Hepatocyte (in vitro differentiated cells): ENCODE data around the gene KRT14. TPM values are rescaled to one million over a fixed set of nuclear protein-coding genes. Genes with fewer than 3 reads are reported as not detected.
"Not testable (repeated sequence)": the region's sequence is repeated elsewhere in the genome, so short reads cannot be mapped to it uniquely, and the experiment has no call there.

Experiments used
- DNase-seq: peaks from one replicate; pipeline ENCODE4 v3.0.0-alpha.2; 2016; ENCODE audit warnings: low spot score
- H2AFZ ChIP-seq: fragments of 200-600 bp; sonication (generic); 2 replicates; pipeline ENCODE4 v1.6.0; 2016; ENCODE audit warnings: antibody characterized with exemption, mild to moderate bottlenecking
- H3K27ac ChIP-seq: fragments of 200-600 bp; sonication (generic); 2 replicates; pipeline ENCODE4 v1.5.1; 2016; ENCODE audit warnings: mild to moderate bottlenecking
- H3K27me3 ChIP-seq: fragments of 200-600 bp; sonication (generic); 2 replicates; pipeline ENCODE4 v1.6.1; 2016
- H3K36me3 ChIP-seq: fragments of 200-600 bp; sonication (generic); replicated peaks from 2 replicates; pipeline ENCODE4 v1.5.1; 2016; ENCODE audit warnings: low read depth; ENCODE audit not compliant: insufficient read depth
- H3K4me1 ChIP-seq: fragments of 200-600 bp; sonication (generic); 2 replicates; pipeline ENCODE4 v1.5.1; 2016; ENCODE audit warnings: mild to moderate bottlenecking, moderate library complexity; ENCODE audit not compliant: insufficient read depth
- H3K4me2 ChIP-seq: fragments of 200-600 bp; sonication (generic); 2 replicates; pipeline ENCODE4 v1.6.0; 2016
- H3K4me3 ChIP-seq: fragments of 200-600 bp; sonication (generic); 2 replicates; pipeline ENCODE4 v1.5.1; 2016; ENCODE audit warnings: mild to moderate bottlenecking
- H3K79me2 ChIP-seq: fragments of 200-600 bp; sonication (generic); 2 replicates; pipeline ENCODE4 v1.6.0; 2017; ENCODE audit warnings: mild to moderate bottlenecking
- H3K9me2 ChIP-seq: fragments of 200-600 bp; sonication (generic); replicated peaks from 2 replicates; pipeline ENCODE4 v1.6.0; 2017; ENCODE audit warnings: mild to moderate bottlenecking; ENCODE audit not compliant: insufficient read depth
- H3K9me3 ChIP-seq: fragments of 200-600 bp; sonication (generic); 2 replicates; pipeline ENCODE4 v1.5.1; 2016; ENCODE audit warnings: low read depth, mild to moderate bottlenecking
- H4K20me1 ChIP-seq: fragments of 200-600 bp; sonication (generic); 2 replicates; pipeline ENCODE4 v1.6.0; 2016; ENCODE audit warnings: mild to moderate bottlenecking; ENCODE audit not compliant: insufficient read depth, poor library complexity, severe bottlenecking
- CTCF ChIP-seq: fragments of 200-600 bp; sonication (generic); IDR thresholded peaks from 2 replicates; pipeline ENCODE4 v1.5.1; 2016; ENCODE audit warnings: antibody characterized with exemption, mild to moderate bottlenecking; ENCODE audit not compliant: poor library complexity
- EZH2 ChIP-seq: fragments of 200-600 bp; sonication (generic); IDR thresholded peaks from 2 replicates; pipeline ENCODE4 v1.6.1; 2016; ENCODE audit warnings: antibody characterized with exemption, mild to moderate bottlenecking, borderline replicate concordance
- EZH2phosphoT487 ChIP-seq: fragments of 200-600 bp; sonication (generic); IDR thresholded peaks from one replicate; pipeline ENCODE4 v1.6.1; 2018; ENCODE audit warnings: antibody characterized with exemption, mild to moderate bottlenecking, low read depth, moderate library complexity; ENCODE audit not compliant: unreplicated experiment, severe bottlenecking
- WGBS: methylation state at CpG from one replicate; pipeline ENCODE4 v1.1.6; 2016; ENCODE audit warnings: low lambda C conversion rate; ENCODE audit errors: missing lambda C conversion rate; 5-methylcytosine and 5-hydroxymethylcytosine counted together
- polyA plus RNA-seq: library from polyadenylated mRNA; unstranded; fragments of >200 nt; fragmentation: Nextera tagmentation; extraction: Ambion mirVana; gene quantifications from 2 replicates; pipeline ENCODE4 v1.2.1, GENCODE V29; 2016
- total RNA-seq: library from RNA; depleted of rRNA; stranded (reverse); fragments of >200 nt; gene quantifications from 2 replicates; pipeline ENCODE4 v1.2.3, GENCODE V29; 2014

Gene KRT14
- total and polyA plus RNA-seq, 2 experiments from 2014 or later: 0.33 to 1.9 TPM

DNA sequence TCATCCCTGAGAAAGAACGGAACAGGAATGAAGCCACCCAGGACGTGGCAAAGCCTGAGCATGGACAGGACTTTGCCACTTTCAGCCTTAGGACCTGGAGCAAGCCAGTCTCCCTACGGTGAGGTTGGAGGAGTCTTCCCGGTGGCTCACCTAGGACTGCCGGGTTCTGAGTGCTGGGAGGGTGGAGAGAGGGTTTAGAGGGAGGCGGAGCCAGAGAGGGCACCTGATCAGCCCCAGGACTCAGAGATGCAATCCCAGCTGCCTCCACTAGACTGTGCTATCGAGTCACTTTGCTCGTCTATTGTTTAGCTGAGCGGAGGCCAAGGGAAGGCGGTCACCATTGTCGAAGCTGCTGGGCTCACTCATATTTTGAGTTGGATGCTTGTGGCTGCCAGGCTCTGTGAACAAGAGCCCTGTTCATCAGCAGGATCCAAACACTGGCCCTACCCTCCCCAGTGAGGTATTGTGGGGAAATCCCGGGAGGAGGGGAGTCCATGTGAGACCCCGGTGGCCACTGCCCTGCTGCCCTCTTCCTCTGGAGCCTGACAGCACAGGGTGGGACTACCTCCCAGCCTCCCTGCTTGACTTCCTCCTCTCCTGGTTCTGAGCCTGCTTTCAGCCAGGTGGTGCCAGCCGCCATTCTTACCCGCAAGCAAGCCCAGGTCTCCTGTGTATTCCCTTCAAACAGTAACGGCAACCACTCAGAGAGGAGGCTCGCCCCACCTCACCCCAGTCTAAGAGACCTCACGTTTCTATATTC, 7.0 kb downstream of the KRT14 start:
- no peaks in the 10 kb centered on the region for H3K27me3 ChIP-seq
- H3K36me3 ChIP-seq: no peaks in the 10 kb centered on the region
- peak overlapping the region; percentile 62 for H3K4me2 ChIP-seq
- no peaks in the 10 kb centered on the region for H3K9me3 ChIP-seq
- WGBS: 51% methylated on average over 18 of the region's 18 CpGs
- no peaks in the 10 kb centered on the region for H3K79me2 ChIP-seq
- TF ChIP-seq CTCF (peak; percentile 63), EZH2 (no peak)
- no peaks in the 10 kb centered on the region for H3K4me1 ChIP-seq
- no peak overlapping the region for H2AFZ ChIP-seq
- no peak overlapping the region for H3K4me3 ChIP-seq
- DNase-seq: peak; percentile 91
- H3K9me2 ChIP-seq: no peaks in the 10 kb centered on the region
- H3K27ac ChIP-seq: no peak overlapping the region
- no peaks in the 10 kb centered on the region for H4K20me1 ChIP-seq

DNA sequence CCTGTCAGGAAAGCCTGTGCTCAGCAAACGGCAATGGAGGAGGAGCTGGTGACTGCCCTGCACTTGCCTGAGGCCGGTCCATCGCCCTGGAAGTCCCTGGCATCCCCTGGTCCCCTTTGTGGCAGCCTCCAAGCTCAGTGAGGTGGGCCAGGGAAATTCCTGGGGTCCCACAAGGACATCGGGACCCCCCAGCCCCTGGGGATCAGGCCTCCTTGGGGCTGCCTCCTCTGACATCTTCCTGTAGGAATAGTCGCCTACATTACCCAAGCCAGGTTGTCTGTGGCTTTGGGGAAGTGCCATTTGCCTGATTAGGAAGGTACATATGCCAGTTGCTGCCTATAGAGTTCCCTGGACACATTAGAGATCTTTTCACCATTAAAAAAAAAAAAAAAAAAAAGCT, 7.7 kb downstream of the KRT14 start:
- Histone ChIP-seq H3K4me3 (no peak overlapping the region), H3K79me2 (no peaks in the 10 kb centered on the region), H3K36me3 (no peaks in the 10 kb centered on the region), H2AFZ (no peak overlapping the region), H3K27ac (no peak overlapping the region), H3K9me2 (no peaks in the 10 kb centered on the region), H3K4me2 (peak overlapping the region; percentile 62), H3K4me1 (no peaks in the 10 kb centered on the region), H3K9me3 (no peaks in the 10 kb centered on the region), H3K27me3 (no peaks in the 10 kb centered on the region), H4K20me1 (no peaks in the 10 kb centered on the region)
- no peak for TF ChIP-seq EZH2phosphoT487
- no peak for TF ChIP-seq EZH2
- TF ChIP-seq CTCF: no peak
- WGBS: 84% methylated on average over 5 of the region's 5 CpGs
- DNase-seq: no peak

GRCh38 chr17:41578538-41578937, 8.2 kb downstream of the KRT14 start:
- TF ChIP-seq EZH2: no peak
- TF ChIP-seq CTCF: no peak
- no peak for TF ChIP-seq EZH2phosphoT487
- 73% methylated on average over 1 of the region's 1 CpG for WGBS
- no peaks in the 10 kb centered on the region for H3K36me3 ChIP-seq
- H3K27ac ChIP-seq: no peak overlapping the region
- H3K4me2 ChIP-seq: no peak overlapping the region
- H4K20me1 ChIP-seq: no peaks in the 10 kb centered on the region
- H3K4me3 ChIP-seq: no peak overlapping the region
- H3K9me3 ChIP-seq: no peaks in the 10 kb centered on the region
- H3K4me1 ChIP-seq: no peaks in the 10 kb centered on the region
- H3K9me2 ChIP-seq: no peaks in the 10 kb centered on the region
- no peaks in the 10 kb centered on the region for H3K79me2 ChIP-seq
- DNase-seq: no peak
- no peaks in the 10 kb centered on the region for H3K27me3 ChIP-seq
- H2AFZ ChIP-seq: no peak overlapping the region

DNA sequence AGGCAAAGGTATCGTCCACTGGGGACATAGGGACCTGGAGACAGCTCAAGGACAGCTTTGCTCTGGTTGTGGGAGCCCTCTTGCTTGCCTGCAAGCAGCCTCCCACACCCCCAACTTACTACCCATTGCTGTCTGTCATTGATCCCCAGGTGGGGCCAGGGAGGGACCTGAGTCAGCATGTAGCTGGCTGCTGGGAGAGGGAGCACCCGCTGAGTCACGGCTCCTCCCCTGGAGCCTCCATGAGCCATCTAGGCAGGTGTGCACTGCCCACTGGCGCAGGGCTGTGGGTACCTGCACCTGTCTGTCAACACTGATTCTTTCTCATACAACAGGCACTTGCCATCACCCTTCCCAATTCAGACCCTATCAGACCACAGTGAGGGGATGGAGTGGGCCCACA, 10.0 kb downstream of the KRT14 start:
- not testable (repeated sequence) for H4K20me1 ChIP-seq, H3K4me3 ChIP-seq, H3K79me2 ChIP-seq, H3K9me3 ChIP-seq, H2AFZ ChIP-seq, DNase-seq, H3K4me2 ChIP-seq, H3K9me2 ChIP-seq, H3K27me3 ChIP-seq, H3K4me1 ChIP-seq, H3K27ac ChIP-seq, H3K36me3 ChIP-seq
- WGBS: 83% methylated on average over 4 of the region's 4 CpGs
